NB4 (cell line): Measurements from ENCODE around the gene ESPL1.

Experiments used
- CTCF ChIP-seq: IDR thresholded peaks from one replicate; pipeline ENCODE4 v1.5.1; 2012; ENCODE audit warnings: low read depth, low read length
- MAX ChIP-seq: IDR thresholded peaks from 2 replicates; pipeline ENCODE4 v1.6.1; 2011; ENCODE audit warnings: low read depth, low read length
- POLR2A ChIP-seq: IDR thresholded peaks from 2 replicates; pipeline ENCODE4 v1.6.1; 2011; ENCODE audit warnings: mild to moderate bottlenecking; ENCODE audit not compliant: insufficient read length; ENCODE audit errors: extremely low read depth

GRCh38 chr12:53287741-53288216, 19.7 kb downstream of the ESPL1 start:
- peak; percentile 79 for TF ChIP-seq CTCF
- TF ChIP-seq POLR2A = no peak
- 0 out of 2 replicates have a peak, but pooled peaks have one; percentile 7 for TF ChIP-seq MAX
